ENCODE data around the gene MRPL55.

MRPL55 gene

DNA sequence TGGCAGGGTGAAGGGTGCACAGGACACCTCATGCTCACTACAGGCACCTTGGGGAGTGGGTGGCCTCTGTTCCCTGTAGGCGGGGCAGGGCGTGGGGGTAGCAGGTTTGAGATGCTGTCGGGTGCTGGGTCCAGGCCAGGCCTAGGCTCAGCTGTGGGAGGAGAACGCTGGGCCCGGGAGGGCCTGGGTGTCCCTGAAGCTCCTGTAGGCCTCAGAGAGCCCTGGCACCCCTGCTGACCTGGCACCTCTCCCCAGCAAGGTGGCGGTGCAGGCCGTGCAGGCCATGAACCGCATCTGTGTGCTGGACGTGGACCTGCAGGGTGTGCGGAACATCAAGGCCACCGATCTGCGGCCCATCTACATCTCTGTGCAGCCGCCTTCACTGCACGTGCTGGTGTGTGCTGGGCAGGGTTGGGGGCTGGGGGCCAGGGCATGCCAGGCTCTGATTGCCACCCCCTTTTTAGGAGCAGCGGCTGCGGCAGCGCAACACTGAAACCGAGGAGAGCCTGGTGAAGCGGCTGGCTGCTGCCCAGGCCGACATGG lies 38.1 kb upstream of the MRPL55 start:
- DNase-seq: no peak

- DNase-seq: no peak
Measured at GRCh38 chr1:228146417-228147150, 37.5 kb upstream of the MRPL55 start.

DNA sequence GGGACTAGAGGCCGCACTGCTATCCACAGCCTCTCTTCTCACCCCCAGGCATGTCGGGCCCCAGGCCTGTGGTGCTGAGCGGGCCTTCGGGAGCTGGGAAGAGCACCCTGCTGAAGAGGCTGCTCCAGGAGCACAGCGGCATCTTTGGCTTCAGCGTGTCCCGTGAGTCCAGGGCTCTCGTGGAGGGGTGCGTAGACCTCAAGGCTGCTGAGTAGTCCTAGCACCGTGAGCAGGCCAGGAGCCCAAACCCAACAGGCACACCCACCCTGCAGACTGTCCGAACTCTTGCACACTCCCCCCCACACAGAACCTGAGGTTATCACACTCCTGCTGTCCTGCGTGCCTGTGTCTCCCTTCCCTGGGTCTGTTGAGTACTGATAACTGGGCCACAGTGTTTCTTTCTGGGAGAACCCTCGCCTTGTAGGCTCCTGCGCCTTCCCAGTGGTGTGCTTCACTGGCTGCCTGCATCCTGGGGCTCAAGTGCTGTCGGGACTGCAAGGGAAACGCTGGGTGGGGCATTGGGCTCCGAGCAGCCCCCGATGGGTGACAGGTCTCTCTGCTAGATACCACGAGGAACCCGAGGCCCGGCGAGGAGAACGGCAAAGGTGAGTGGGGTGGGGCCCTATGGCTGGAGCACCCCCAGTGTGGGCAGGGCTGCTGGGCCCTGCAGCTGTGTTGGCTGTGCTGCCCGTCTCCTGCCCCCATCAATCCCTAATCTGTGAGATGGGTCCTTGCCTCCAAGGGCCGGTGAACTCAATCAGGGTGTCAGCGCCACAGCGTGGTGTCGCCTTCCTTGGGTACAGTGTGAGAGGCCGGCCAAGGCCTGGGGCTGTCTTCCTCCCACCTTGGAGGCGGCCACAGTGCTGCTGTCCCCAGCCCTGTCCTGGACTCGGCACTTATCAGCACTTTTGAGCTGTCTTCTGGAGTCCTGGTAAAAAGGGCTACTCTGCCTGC lies 36.6 kb upstream of the MRPL55 start:
- no peak for DNase-seq

DNA sequence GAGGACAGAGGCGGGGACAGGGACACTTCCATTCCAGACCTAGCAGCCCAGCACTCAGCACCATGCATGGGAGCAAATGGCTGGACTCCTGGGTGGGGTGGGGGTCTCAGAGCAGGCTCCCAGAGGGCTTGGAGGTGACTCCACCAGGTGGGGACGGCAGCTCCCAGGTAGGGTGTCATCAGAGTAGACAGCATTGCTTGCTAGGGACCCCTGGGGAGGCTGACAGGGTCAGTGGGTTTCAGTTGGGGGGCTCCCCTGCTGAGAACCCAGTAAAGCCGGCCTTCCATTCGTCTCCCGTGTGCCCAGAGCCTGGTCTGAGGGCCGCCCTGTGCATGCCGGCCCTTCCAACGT lies 35.9 kb upstream of the MRPL55 start:
- no peak for DNase-seq

DNA sequence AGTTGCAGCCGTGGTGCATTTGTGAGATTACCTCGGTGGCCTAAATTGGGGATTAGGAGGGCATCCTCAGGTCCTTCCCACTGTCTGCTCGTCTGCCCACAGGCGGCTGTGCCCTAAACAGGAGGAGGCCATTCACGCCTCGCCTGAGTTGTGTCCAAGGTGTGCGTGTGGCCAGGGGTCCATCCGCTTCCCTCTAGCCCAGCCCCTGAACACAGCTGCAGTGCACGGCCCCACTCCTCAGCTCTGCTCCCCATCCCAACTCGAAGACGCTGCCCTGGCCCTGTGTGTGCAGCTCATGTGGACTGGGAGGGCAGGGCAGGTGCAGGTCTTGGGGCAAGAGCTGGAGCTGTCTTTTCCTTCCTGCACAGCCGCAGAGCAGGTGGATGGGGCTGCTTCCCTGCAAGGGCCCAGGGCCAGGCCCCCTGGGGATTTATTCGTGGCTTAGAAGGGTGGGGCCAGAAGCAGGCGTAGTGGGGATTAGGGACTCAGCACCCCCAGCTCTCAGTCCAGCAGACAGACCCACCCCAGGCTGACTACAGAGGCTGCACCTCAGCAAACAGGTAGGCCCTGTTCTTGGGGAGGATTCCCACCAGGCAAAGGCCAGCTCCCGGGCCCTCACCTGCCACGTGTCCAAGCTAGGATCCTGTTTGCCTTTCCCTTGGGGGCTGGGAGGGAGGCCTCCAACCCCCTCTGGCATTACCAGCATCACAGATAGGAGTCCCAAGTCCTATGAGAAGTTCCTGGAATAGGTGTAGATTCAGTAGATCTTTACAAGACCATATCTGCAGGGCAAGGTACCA lies 35.3 kb upstream of the MRPL55 start:
- DNase-seq: no peak

- DNase-seq: no peak
Measured at GRCh38 chr1:228143480-228144192, 34.5 kb upstream of the MRPL55 start.

GRCh38 chr1:228142701-228143136 lies 33.6 kb upstream of the MRPL55 start:
- no peak for DNase-seq

GRCh38 chr1:228142155-228142691 lies 33.1 kb upstream of the MRPL55 start:
- DNase-seq: no peak

DNA sequence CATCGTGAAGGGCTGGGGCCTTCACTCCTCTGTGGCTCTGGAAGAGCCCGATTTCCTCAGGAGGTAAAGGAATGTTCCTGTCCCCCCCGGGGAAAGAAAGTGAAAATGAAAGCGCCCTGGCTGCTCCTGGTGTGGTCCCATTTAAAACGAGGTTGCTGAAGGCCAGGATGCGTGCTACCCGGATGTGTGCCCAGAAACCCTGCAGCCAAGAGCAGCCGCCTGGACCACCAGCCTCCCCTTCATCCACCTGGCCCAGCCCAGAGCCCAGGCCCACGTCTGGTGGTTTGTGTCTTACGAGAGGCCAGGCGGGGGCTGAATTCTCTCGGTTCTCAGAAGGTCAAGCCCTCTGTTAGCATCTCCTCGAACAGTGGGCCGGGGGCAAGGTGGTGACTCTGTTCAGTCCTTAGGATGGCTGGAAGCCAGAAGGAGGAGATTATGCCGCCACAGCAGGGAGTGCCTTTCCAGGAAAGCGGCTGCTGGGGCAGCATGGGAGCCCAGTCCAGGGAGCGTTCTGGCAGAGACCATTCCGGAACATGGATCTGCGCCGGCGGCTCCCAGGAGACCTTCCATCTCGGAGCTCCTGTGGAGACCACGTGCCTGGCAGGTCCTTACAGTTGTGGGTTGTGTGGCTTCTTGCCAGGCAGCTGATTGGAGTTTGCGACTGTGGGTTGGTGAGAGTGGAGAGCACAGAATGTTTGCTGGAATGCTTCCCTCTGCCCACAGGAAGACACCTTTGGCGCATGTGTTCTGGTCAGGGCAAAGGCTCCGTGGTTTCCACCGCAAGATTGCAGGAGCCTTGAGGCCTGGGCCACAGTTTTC lies 32.3 kb upstream of the MRPL55 start:
- DNase-seq: no peak

DNA sequence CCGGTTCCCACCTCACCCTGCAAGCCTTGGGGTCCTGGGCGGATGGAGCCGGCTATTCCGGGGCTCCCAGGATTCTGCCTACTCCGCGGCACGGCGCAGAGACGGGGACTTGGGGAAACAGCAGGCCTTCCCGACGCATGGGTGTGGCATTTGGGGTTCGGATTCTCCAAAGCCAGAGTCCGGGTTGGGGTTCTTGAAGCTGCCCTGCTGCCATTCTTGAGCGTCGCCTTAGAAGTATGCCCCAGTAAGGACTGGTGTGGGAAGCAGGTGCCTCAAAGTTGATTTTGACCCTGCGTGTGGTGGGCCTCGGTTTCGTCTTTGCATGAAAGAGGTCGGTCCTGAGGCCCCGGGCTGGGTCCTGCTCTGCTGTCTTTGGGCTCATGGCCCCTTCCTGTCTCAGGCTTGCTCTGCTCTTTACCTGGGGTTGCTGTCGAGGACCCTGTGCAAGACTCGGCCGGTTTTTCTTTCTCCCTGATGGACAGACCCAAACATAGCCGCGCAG lies 31.7 kb upstream of the MRPL55 start:
- no peak for DNase-seq

GRCh38 chr1:228139931-228140723 lies 31.0 kb upstream of the MRPL55 start, which contains the start of gene GUK1:
TSS of gene GUK1 (plus strand) at chr1:228140279. CDS start at chr1:228140303, 24 bp downstream.
- peak; percentile 100 for DNase-seq

DNA sequence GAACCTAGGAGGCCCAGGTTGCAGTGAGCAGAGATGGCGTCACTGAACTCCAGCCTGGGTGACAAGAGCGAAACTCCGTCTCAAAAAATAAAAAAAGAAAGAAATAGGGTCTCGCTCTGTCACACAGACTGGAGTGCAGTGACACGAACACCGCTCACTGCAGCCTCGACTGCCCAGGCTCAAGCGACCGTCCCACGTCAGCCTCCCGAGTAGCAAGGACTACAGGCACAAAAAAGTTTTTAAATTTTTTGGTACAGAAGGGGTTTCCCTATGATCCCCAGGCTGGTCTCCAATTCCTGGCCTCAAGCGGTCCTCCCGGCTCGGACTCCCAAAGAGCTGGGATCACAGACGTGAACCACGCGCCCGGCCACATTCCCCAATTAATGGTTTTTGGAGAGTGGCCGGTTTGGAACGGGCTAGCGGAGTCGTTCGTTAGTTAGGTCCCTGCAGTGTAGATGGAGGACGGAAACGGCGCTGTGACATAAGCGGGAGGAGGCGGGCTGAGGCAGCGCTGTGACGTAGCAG lies 30.4 kb upstream of the MRPL55 start:
- DNase-seq: no peak

GRCh38 chr1:228136901-228137300 lies 27.8 kb upstream of the MRPL55 start:
- no peak for DNase-seq

GRCh38 chr1:228134591-228134990 lies 25.5 kb upstream of the MRPL55 start:
- no peak for DNase-seq

DNA sequence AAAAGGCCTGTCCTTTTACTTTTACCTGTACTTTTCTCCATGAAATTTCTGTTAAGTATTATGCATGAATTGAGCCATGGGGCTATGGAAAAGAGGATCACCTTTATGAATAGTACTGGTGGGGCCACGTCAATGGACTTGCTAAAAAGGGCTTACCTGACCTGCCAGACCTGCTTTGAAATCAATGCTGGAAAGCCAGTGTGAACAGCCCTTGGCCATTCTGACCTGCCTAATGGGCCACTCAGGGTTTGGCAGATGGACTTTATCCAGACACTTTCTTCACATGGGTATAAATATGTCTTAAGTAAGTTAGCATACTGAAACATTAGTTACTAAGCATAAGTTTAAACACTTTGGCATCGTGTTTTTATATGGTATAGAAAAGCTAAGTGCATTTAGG lies 22.7 kb upstream of the MRPL55 start:
- DNase-seq: no peak

DNA sequence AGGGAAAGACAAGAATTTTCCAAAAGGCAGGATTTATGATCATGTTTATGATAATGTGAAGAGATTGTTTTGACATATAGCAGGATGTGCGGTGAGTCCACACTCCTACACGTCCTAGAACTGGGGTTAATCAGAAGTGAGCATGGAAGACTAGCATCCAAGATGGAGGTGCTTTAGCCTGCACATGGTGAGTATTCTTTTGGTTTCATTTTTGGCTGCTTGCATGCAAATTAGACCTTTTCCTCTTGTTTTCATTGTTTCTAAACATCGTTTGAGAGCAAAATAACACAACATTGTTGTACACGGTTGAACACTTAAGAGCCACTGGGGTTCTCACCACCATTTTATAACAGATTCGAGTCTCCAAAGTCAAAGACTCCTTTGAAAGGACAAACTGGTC lies 16.1 kb upstream of the MRPL55 start:
- no peak for DNase-seq

- no peak for DNase-seq
Measured at GRCh38 chr1:228123505-228123904, 14.4 kb upstream of the MRPL55 start.

DNA sequence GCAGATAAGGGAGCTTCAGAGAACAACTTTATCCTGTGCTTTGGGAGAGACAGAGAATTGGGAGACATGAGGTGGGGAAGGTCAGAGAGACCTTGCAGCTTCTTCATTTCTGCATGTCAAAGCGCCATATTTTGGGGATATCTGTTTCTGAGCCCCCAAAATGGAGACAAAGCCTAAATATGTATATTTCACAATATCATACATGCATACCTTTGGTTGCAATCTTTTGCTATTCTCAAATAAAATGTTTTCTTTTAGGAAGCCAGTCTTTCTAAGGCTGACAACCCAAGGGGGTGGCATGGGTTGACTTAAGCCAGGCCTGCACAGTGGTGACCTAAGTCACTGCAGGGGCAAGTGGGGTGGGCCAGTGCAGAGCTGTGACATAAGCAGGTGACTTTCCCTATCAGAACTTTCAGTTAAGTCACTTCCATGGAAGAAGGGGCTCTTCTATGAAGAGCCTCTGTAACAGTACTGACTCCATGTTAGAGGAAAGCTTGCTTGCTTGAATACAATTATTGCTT lies 13.9 kb upstream of the MRPL55 start:
- DNase-seq: no peak

DNA sequence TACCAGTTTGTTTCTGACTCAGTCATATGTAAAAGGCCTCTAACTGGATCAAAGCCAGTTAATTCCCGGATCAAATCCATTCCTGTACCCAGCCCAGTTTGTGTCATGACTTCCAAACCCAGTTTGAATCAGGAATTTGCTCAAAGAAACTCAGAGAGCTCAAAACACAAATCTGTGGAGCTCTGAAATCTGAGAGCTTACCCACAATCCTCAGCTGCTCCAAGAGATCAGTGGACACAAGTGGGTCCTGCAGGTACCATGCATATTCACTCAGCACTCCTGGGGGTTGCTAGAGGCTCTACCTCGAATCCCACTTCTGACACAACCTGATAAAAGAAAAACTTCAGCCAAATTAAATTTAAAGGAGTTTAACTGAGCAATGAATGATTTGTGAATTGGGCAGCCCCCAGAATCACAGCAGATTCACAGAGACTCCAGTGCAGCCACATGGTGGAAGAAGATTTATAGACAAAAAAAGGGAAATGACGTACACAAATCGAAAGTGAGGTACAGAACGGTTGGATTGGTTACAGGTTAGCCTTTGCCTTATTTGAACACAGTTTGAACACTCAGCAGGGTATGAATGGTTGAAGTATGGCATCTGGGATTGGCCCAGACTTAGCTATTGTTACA lies 11.9 kb upstream of the MRPL55 start:
- DNase-seq: no peak
